ENCODE measurements around the gene ZBTB8B.

Gene ZBTB8B

GRCh38 chr1:32508761-32509160, 43.9 kb downstream of the ZBTB8B start:
- Histone ChIP-seq H3K9me3 (ENCODE audit: control insufficient read depth, low read length) (no peaks in the 10 kb centered on the region), H3K9ac (no peak overlapping the region), H3K36me3 (ENCODE audit: control insufficient read depth, insufficient read depth, low read length) (no peaks in the 10 kb centered on the region), H3K4me3 (ENCODE audit: low read depth, low read length) (no peak overlapping the region), H3K27ac (no peak overlapping the region), H3K4me2 (ENCODE audit: low read length) (no peak overlapping the region), H2AFZ (no peak overlapping the region), H3K4me1 (no peaks in the 10 kb centered on the region), H3K79me2 (no peaks in the 10 kb centered on the region), H3K27me3 (ENCODE audit: control insufficient read depth, insufficient read depth, low read length) (no peaks in the 10 kb centered on the region)
- no peak for TF ChIP-seq CTCF (IDR thresholded peaks at IDR 0.05)

DNA sequence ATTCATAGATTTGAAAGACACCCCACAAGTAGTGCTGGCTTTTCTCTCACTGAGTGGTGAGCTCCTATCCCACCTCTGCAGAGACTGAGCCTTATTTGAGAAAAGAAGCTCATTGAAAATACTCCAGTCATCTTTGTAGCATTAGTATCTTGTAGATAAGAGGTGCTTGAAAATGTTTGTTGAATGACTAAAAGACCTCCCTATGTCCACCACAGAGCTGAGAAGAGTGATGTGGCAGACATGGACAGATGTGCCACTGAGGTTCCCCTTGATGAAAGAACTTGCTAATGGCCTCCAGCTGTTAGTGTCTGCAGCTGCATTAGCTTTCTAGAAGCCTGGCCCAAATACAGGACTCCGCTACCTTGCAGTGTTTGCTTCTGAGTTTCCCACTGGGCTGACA, 45.1 kb downstream of the ZBTB8B start:
- Histone ChIP-seq H3K4me1 (no peaks in the 10 kb centered on the region), H3K4me3 (ENCODE audit: low read depth, low read length) (no peak overlapping the region), H3K9ac (no peak overlapping the region), H3K4me2 (ENCODE audit: low read length) (no peak overlapping the region), H3K27ac (no peak overlapping the region), H3K27me3 (ENCODE audit: control insufficient read depth, insufficient read depth, low read length) (no peaks in the 10 kb centered on the region), H3K79me2 (no peaks in the 10 kb centered on the region), H3K36me3 (ENCODE audit: control insufficient read depth, insufficient read depth, low read length) (no peaks in the 10 kb centered on the region), H3K9me3 (ENCODE audit: control insufficient read depth, low read length) (no peaks in the 10 kb centered on the region), H2AFZ (no peak overlapping the region)
- TF ChIP-seq CTCF (IDR thresholded peaks at IDR 0.05), result no peak

All from parathyroid adenoma (tissue), 2 donors.